Measurements from ENCODE around the gene P2RX7.
"Not testable (repeated sequence)": the region's sequence is repeated elsewhere in the genome, so short reads cannot be mapped to it uniquely, and the experiment has no call there.

P2RX7 gene

DNA sequence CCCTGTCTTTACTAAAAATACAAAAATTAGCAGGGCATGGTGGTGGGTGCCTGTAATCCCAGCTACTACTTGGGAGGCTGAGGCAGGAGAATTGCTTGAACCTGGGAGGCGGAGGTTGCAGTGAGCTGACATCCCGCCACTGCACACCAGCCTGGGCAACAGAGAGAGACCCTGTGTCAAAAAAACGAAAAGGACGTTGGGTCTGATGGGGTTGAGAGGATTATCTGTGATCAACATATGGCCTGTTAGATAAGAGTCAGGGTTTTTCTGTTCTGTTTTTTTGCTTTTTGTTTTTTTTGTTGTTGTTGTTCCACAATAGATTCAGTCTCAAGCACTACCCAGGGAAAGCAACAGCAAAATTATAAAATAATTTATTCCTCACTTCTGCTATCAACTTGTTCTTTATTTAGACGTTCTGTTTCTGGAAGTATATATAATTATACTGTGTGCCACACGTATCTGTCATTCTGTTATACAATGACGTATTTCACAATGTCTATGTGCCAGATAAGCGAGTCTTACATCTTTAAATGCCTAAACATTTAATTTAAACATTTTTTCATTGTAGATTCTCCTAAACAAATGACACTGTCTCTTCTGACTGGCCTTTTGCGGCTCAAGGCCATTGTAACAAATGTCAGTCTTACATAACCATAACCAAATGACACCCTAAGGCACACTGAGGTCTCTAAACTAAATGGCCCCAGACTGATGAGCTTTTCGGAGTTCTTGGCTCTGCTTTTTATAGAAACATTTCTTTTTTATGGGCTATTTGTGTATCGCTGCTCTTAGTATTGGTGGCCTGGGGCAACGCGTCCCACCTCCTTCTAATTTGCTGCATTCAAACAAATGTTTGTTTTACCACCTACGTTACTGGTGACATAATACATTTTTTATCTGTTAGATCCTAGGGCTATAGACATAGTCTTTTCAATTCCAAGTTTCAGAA is 70.0 kb downstream of the P2RX7 start:
- H3K4me3 ChIP-seq (ENCODE audit: insufficient read depth, low read length, poor library complexity, severe bottlenecking): no peak overlapping the region
- no peaks in the 10 kb centered on the region for H3K36me3 ChIP-seq (ENCODE audit: low read length)
- H3K79me2 ChIP-seq (ENCODE audit: insufficient read depth, low read length): no peaks in the 10 kb centered on the region
- TF ChIP-seq EZH2phosphoT487 (conservative IDR thresholded peaks at IDR 0.05; ENCODE audit: low read length): no peak
- TF ChIP-seq, protein P1, sequence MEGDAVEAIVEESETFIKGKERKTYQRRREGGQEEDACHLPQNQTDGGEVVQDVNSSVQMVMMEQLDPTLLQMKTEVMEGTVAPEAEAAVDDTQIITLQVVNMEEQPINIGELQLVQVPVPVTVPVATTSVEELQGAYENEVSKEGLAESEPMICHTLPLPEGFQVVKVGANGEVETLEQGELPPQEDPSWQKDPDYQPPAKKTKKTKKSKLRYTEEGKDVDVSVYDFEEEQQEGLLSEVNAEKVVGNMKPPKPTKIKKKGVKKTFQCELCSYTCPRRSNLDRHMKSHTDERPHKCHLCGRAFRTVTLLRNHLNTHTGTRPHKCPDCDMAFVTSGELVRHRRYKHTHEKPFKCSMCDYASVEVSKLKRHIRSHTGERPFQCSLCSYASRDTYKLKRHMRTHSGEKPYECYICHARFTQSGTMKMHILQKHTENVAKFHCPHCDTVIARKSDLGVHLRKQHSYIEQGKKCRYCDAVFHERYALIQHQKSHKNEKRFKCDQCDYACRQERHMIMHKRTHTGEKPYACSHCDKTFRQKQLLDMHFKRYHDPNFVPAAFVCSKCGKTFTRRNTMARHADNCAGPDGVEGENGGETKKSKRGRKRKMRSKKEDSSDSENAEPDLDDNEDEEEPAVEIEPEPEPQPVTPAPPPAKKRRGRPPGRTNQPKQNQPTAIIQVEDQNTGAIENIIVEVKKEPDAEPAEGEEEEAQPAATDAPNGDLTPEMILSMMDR (IDR thresholded peaks at IDR 0.05; ENCODE audit: insufficient read depth, low read length, poor library complexity, severe bottlenecking): no peak
- H3K9me3 ChIP-seq (ENCODE audit: insufficient read depth, low read length): no peaks in the 10 kb centered on the region
- H3K27ac ChIP-seq (ENCODE audit: low read depth, low read length): no peak overlapping the region
- H3K4me2 ChIP-seq (ENCODE audit: low read depth, low read length, poor library complexity, severe bottlenecking): no peak overlapping the region
- H4K20me1 ChIP-seq (ENCODE audit: low read depth, low read length): no peaks in the 10 kb centered on the region
- no peaks in the 10 kb centered on the region for H3K27me3 ChIP-seq (ENCODE audit: low read length)
- H3K9ac ChIP-seq (ENCODE audit: low read length): no peak overlapping the region
- no peaks in the 10 kb centered on the region for H3K9me2 ChIP-seq (replicated peaks; ENCODE audit: insufficient read depth, low read length)
- H2AFZ ChIP-seq (ENCODE audit: low read depth, low read length, severe bottlenecking): no peak overlapping the region
- no peaks in the 10 kb centered on the region for H3F3A ChIP-seq (ENCODE audit: insufficient read depth)

GRCh38 chr12:121203482-121203881 is 70.8 kb downstream of the P2RX7 start:
- H3K9ac ChIP-seq (ENCODE audit: low read length): no peak overlapping the region
- no peaks in the 10 kb centered on the region for H4K20me1 ChIP-seq (ENCODE audit: low read depth, low read length)
- H3K4me3 ChIP-seq (ENCODE audit: insufficient read depth, low read length, poor library complexity, severe bottlenecking): no peak overlapping the region
- no peak overlapping the region for H3K4me2 ChIP-seq (ENCODE audit: low read depth, low read length, poor library complexity, severe bottlenecking)
- TF ChIP-seq EZH2phosphoT487 (conservative IDR thresholded peaks at IDR 0.05; ENCODE audit: low read length): no peak
- TF ChIP-seq, protein P1 (IDR thresholded peaks at IDR 0.05; ENCODE audit: insufficient read depth, low read length, poor library complexity, severe bottlenecking): no peak
- no peaks in the 10 kb centered on the region for H3K36me3 ChIP-seq (ENCODE audit: low read length)
- H3K27me3 ChIP-seq (ENCODE audit: low read length): no peaks in the 10 kb centered on the region
- H3K9me3 ChIP-seq (ENCODE audit: insufficient read depth, low read length): no peaks in the 10 kb centered on the region
- no peak overlapping the region for H3K27ac ChIP-seq (ENCODE audit: low read depth, low read length)
- H3K9me2 ChIP-seq (replicated peaks; ENCODE audit: insufficient read depth, low read length): no peaks in the 10 kb centered on the region
- H3F3A ChIP-seq (ENCODE audit: insufficient read depth): no peaks in the 10 kb centered on the region
- H3K79me2 ChIP-seq (ENCODE audit: insufficient read depth, low read length): no peaks in the 10 kb centered on the region
- H2AFZ ChIP-seq (ENCODE audit: low read depth, low read length, severe bottlenecking): no peak overlapping the region

- Histone ChIP-seq H3K9ac (ENCODE audit: low read length) (no peak overlapping the region), H3K79me2 (ENCODE audit: insufficient read depth, low read length) (no peaks in the 10 kb centered on the region), H2AFZ (ENCODE audit: low read depth, low read length, severe bottlenecking) (no peak overlapping the region), H3K9me3 (ENCODE audit: insufficient read depth, low read length) (no peaks in the 10 kb centered on the region), H3K4me3 (ENCODE audit: insufficient read depth, low read length, poor library complexity, severe bottlenecking) (no peak overlapping the region), H4K20me1 (ENCODE audit: low read depth, low read length) (no peaks in the 10 kb centered on the region), H3K27ac (ENCODE audit: low read depth, low read length) (no peak overlapping the region), H3K27me3 (ENCODE audit: low read length) (no peaks in the 10 kb centered on the region), H3K9me2 (replicated peaks; ENCODE audit: insufficient read depth, low read length) (no peaks in the 10 kb centered on the region), H3K36me3 (ENCODE audit: low read length) (no peaks in the 10 kb centered on the region), H3F3A (ENCODE audit: insufficient read depth) (no peaks in the 10 kb centered on the region), H3K4me2 (ENCODE audit: low read depth, low read length, poor library complexity, severe bottlenecking) (no peak overlapping the region)
- TF ChIP-seq, protein P1 (IDR thresholded peaks at IDR 0.05; ENCODE audit: insufficient read depth, low read length, poor library complexity, severe bottlenecking): no peak
- TF ChIP-seq EZH2phosphoT487 (conservative IDR thresholded peaks at IDR 0.05; ENCODE audit: low read length): no peak
Measured at GRCh38 chr12:121205491-121205890, 72.8 kb downstream of the P2RX7 start.

- H3K4me2 ChIP-seq (ENCODE audit: low read depth, low read length, poor library complexity, severe bottlenecking); H3F3A ChIP-seq (ENCODE audit: insufficient read depth); H3K4me3 ChIP-seq (ENCODE audit: insufficient read depth, low read length, poor library complexity, severe bottlenecking); H3K9me2 ChIP-seq (replicated peaks; ENCODE audit: insufficient read depth, low read length); H2AFZ ChIP-seq (ENCODE audit: low read depth, low read length, severe bottlenecking); H3K27ac ChIP-seq (ENCODE audit: low read depth, low read length); H3K79me2 ChIP-seq (ENCODE audit: insufficient read depth, low read length); H3K27me3 ChIP-seq (ENCODE audit: low read length); H3K9me3 ChIP-seq (ENCODE audit: insufficient read depth, low read length); H3K36me3 ChIP-seq (ENCODE audit: low read length); H4K20me1 ChIP-seq (ENCODE audit: low read depth, low read length); H3K9ac ChIP-seq (ENCODE audit: low read length): not testable (repeated sequence)
Measured at GRCh38 chr12:121208571-121208970, 75.9 kb downstream of the P2RX7 start.
